HepG2 (cell line): ENCODE results near the gene KCTD14. TPM values are rescaled to one million over a fixed set of nuclear protein-coding genes. Genes with fewer than 3 reads are reported as not detected.
A peak's percentile ranks its signal among the peaks of the same experiment; 100 is the strongest.

Experiments used
- ARNTL ChIP-seq: sonication (generic); formaldehyde crosslinking; IDR thresholded peaks from 2 replicates; pipeline ENCODE4 v1.4.0; 2020; ENCODE audit warnings: mild to moderate bottlenecking, missing genetic modification reagents
- ATF5 ChIP-seq: sonication (generic); formaldehyde crosslinking; IDR thresholded peaks from 2 replicates; pipeline ENCODE4 v1.4.0; 2020; ENCODE audit warnings: mild to moderate bottlenecking, low read depth, missing genetic modification reagents
- FOXP1 ChIP-seq, 2 experiments: fragments of 450-650 bp in 1 of 2; IDR thresholded peaks; 2 replicates each; pipeline ENCODE4 v1.6.1; 2017 to 2018; ENCODE audit warnings: antibody characterized with exemption in 1 of 2
- MAX ChIP-seq: IDR thresholded peaks from 2 replicates; pipeline ENCODE4 v1.6.1; 2012; ENCODE audit warnings: inconsistent platforms
- MBD4 ChIP-seq: IDR thresholded peaks from 2 replicates; pipeline ENCODE4 v1.6.1; 2012; ENCODE audit warnings: low read length, inconsistent platforms, borderline replicate concordance
- MED13 ChIP-seq: sonication (generic); formaldehyde crosslinking; IDR thresholded peaks from 2 replicates; pipeline ENCODE4 v1.5.0; 2020; ENCODE audit warnings: missing genetic modification reagents
- MED8 ChIP-seq: sonication (generic); formaldehyde crosslinking; IDR thresholded peaks from 2 replicates; pipeline ENCODE4 v1.8.1; 2023; ENCODE audit warnings: mild to moderate bottlenecking, missing genetic modification reagents; ENCODE audit not compliant: insufficient replicate concordance
- NONO ChIP-seq, 2 experiments: fragments of 450-650 bp in 1 of 2; sonication (generic) in 1 of 2; formaldehyde crosslinking in 1 of 2; IDR thresholded peaks in 1 of 2; conservative IDR thresholded peaks in 1 of 2; 2 replicates each; pipeline versions ENCODE4 v1.6.1 to v1.8.0; 2017 to 2022; ENCODE audit warnings: mild to moderate bottlenecking in 1 of 2, missing genetic modification reagents in 1 of 2, moderate library complexity in 1 of 2
- PAF1 ChIP-seq: IDR thresholded peaks from 2 replicates; pipeline ENCODE4 v1.6.1; 2016; ENCODE audit warnings: missing genetic modification reagents, missing compliant biosample characterization
- POLR2G ChIP-seq: fragments of 200-400 bp; formaldehyde crosslinking; IDR thresholded peaks from 2 replicates; pipeline ENCODE4 v1.6.1; 2018; ENCODE audit warnings: mild to moderate bottlenecking, low read depth, low read length, moderate library complexity
- RERE ChIP-seq: IDR thresholded peaks from 2 replicates; pipeline ENCODE4 v1.6.1; 2016; ENCODE audit warnings: low read depth, missing genetic modification reagents, missing compliant biosample characterization
- REXO4 ChIP-seq: sonication (generic); formaldehyde crosslinking; IDR thresholded peaks from 2 replicates; pipeline ENCODE4 v1.8.0; 2022; ENCODE audit warnings: missing genetic modification reagents, mild to moderate bottlenecking, borderline replicate concordance
- RFX3 ChIP-seq: IDR thresholded peaks from 2 replicates; pipeline ENCODE4 v1.6.1; 2016; ENCODE audit warnings: missing biosample characterization, missing genetic modification reagents
- RNF219 ChIP-seq: sonication (generic); formaldehyde crosslinking; IDR thresholded peaks from 2 replicates; pipeline ENCODE4 v1.5.0; 2020; ENCODE audit warnings: mild to moderate bottlenecking, missing genetic modification reagents
- SALL2 ChIP-seq: sonication (generic); formaldehyde crosslinking; IDR thresholded peaks from 2 replicates; pipeline ENCODE4 v1.8.1; 2023; ENCODE audit warnings: mild to moderate bottlenecking, missing genetic modification reagents, inconsistent platforms
- TAF1 ChIP-seq: sonication (generic); formaldehyde crosslinking; IDR thresholded peaks from 2 replicates; pipeline ENCODE4 v1.4.0; 2020; ENCODE audit warnings: missing genetic modification reagents
- ZBTB38 ChIP-seq: sonication (generic); formaldehyde crosslinking; IDR thresholded peaks from 2 replicates; pipeline ENCODE4 v1.5.1; 2020; ENCODE audit warnings: mild to moderate bottlenecking, missing genetic modification reagents
- ZNF207 ChIP-seq: fragments of 450-650 bp; IDR thresholded peaks from 2 replicates; pipeline ENCODE4 v1.6.1; 2016; ENCODE audit warnings: antibody characterized with exemption, borderline replicate concordance
- ZNF282 ChIP-seq: fragments of 450-650 bp; IDR thresholded peaks from 2 replicates; pipeline ENCODE4 v1.6.1; 2018; ENCODE audit not compliant: partially characterized antibody
- ZNF343 ChIP-seq: sonication (generic); formaldehyde crosslinking; IDR thresholded peaks from 2 replicates; pipeline ENCODE4 v1.4.0; 2020; ENCODE audit warnings: mild to moderate bottlenecking, missing genetic modification reagents
- ZNF788 ChIP-seq: sonication (generic); formaldehyde crosslinking; IDR thresholded peaks from 2 replicates; pipeline ENCODE4 v1.5.0; 2020; ENCODE audit warnings: mild to moderate bottlenecking, missing genetic modification reagents, borderline replicate concordance
- ZNF878 ChIP-seq: sonication (generic); formaldehyde crosslinking; IDR thresholded peaks from 2 replicates; pipeline ENCODE4 v1.8.1; 2023; ENCODE audit warnings: mild to moderate bottlenecking, missing genetic modification reagents, moderate library complexity
- polyA plus RNA-seq, 8 experiments: library from polyadenylated mRNA; depleted of rRNA in 3 of 8; stranded (reverse) in 7 of 8; unstranded in 1 of 8; fragments of >200 nt; fragmentation: Illumina TruSeq in 4 of 8; extraction: Trizol in 4 of 8; gene quantifications; 2 replicates each; pipeline versions ENCODE4 v1.2.1 to v1.2.3, GENCODE V29; 2011 to 2016; ENCODE audit warnings: low read depth in 4 of 8, missing spikeins in 1 of 8, mixed read lengths in 1 of 8; ENCODE audit not compliant: insufficient read depth in 1 of 8
- total RNA-seq, 5 experiments: library from RNA; depleted of rRNA; stranded (reverse); fragments of >200 nt; fragmentation: Illumina TruSeq; extraction: Trizol; gene quantifications; 2 replicates each; pipeline ENCODE4 v1.2.3, GENCODE V29; 2016; ENCODE audit warnings: low read depth in 1 of 5

The KCTD14 gene
- total and polyA plus RNA-seq, 2 of the 13 experiments (the other 11 are each of a cell fraction or from before 2014, with no cell fraction given): 10.3 to 15.6 TPM

GRCh38 chr11:78037056-78037455 lies 14.0 kb upstream of the KCTD14 start (continued):
- TF ChIP-seq RERE (CRISPR knock-in tag): no peak
- TF ChIP-seq POLR2G: no peak
- TF ChIP-seq PAF1 (CRISPR knock-in tag): no peak
- TF ChIP-seq SALL2: no peak
- TF ChIP-seq RFX3 (CRISPR knock-in tag): no peak
- TF ChIP-seq ZNF282: no peak
- TF ChIP-seq MAX: peak; percentile 63
- TF ChIP-seq TAF1 (CRISPR knock-in tag): peak; percentile 20; the same call in 1 of the 2 replicates
- no peak for TF ChIP-seq MED13 (CRISPR knock-in tag)
- no peak for TF ChIP-seq ZNF343
- no peak for TF ChIP-seq FOXP1 (IDR thresholded peaks at IDR 0.05)
- TF ChIP-seq FOXP1 (CRISPR knock-in tag; IDR thresholded peaks at IDR 0.05): no peak
- no peak for TF ChIP-seq ZNF207
- no peak for TF ChIP-seq MED8
- no peak for TF ChIP-seq MBD4
- no peak for TF ChIP-seq ARNTL (CRISPR knock-in tag)
- no peak for TF ChIP-seq ZBTB38 (CRISPR knock-in tag)
- TF ChIP-seq REXO4 (CRISPR knock-in tag): no peak
- no peak for TF ChIP-seq ZNF878 (CRISPR knock-in tag)
- no peak for TF ChIP-seq NONO (IDR thresholded peaks at IDR 0.05)
- TF ChIP-seq NONO (CRISPR knock-in tag; conservative IDR thresholded peaks at IDR 0.05): no peak
- TF ChIP-seq ZNF788 (CRISPR knock-in tag): no peak
- no peak for TF ChIP-seq RNF219 (CRISPR knock-in tag)
- no peak for TF ChIP-seq ATF5 (CRISPR knock-in tag)
